Tibial artery (tissue), 4 donors: ENCODE results near the gene XPO4.

Source experiments
- DNase-seq, 2 donors: peaks; one replicate each; pipeline ENCODE4 v3.0.0-alpha.2; 2019
- H3K27ac ChIP-seq, 2 donors: fragments of 200-600 bp; sonication (generic) in 1 of 2; 1 replicate in 1 of 2; 2 replicates in 1 of 2; pipeline ENCODE4 v1.5.1; 2018 to 2019; ENCODE audit warnings: mild to moderate bottlenecking in 1 of 2
- H3K27me3 ChIP-seq, 2 donors: fragments of 200-600 bp; sonication (generic) in 1 of 2; one replicate each; pipeline versions ENCODE4 v1.5.1 to v1.6.0; 2016 to 2019
- H3K36me3 ChIP-seq, 3 donors: fragments of 200-600 bp; sonication (generic) in 2 of 3; one replicate each; pipeline ENCODE4 v1.5.1; 2016 to 2019; ENCODE audit warnings: mild to moderate bottlenecking in 2 of 3
- H3K4me1 ChIP-seq, 4 donors: fragments of 200-600 bp; sonication (generic) in 2 of 4; 1 replicate in 3 of 4; 2 replicates in 1 of 4; pipeline ENCODE4 v1.5.1; 2016 to 2019
- H3K4me3 ChIP-seq, 2 donors: fragments of 200-600 bp; sonication (generic) in 1 of 2; 1 replicate in 1 of 2; 2 replicates in 1 of 2; pipeline ENCODE4 v1.5.1; 2018 to 2019; ENCODE audit warnings: mild to moderate bottlenecking in 2 of 2
- H3K9me3 ChIP-seq, 3 donors: fragments of 200-600 bp; sonication (generic) in 1 of 3; one replicate each; pipeline ENCODE4 v1.5.1; 2016 to 2019
- intact Hi-C: fragments of 100-400 bp; cut with DNase I; formaldehyde crosslinking; loops from one replicate; pipeline ENCODE4 v1.15.0; 2023; ENCODE audit warnings: low total_unique reads
- TF ChIP-seq, protein P1 (sequence below), 2 experiments: fragments of 200-600 bp in 1 of 2; fragments of 450-650 bp in 1 of 2; IDR thresholded peaks; one replicate each; pipeline ENCODE4 v1.5.1; 2017 to 2019; ENCODE audit warnings: antibody characterized with exemption in 2 of 2, mild to moderate bottlenecking in 1 of 2, moderate library complexity in 1 of 2

XPO4 gene

DNA sequence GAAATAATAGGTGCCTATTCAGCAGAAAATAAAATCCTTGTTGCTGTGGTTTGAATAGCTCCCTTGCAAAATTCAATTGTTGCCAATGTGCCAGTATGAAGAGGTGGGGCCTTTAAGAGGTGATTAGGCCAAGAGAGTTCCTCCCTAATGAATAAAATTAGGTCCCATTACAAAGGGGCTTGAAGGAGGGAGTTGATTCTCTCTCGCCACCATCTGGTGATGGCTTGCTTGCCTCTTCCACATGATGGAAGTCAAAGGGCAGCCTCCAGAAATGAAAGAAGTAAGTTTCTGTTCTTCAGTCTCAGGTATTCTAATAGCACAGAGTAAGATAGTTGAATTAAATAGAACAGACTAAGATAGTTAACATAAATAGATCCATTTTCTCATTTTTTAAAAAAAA, 125.8 kb downstream of the XPO4 start:
- peaks cover 0 to 7% (median 6%) of the 10 kb centered on the region in 3 donors for H3K36me3 ChIP-seq
- DNase-seq, result no peak
- H3K4me3 ChIP-seq, result no peak overlapping the region
- H3K4me1 ChIP-seq, result peaks cover 0 to 11% (median 9%) of the 10 kb centered on the region in 4 donors
- no peak overlapping the region for H3K27ac ChIP-seq
- no peaks in the 10 kb centered on the region for H3K27me3 ChIP-seq
- intact Hi-C loops, result no loop called here
- no peaks in the 10 kb centered on the region for H3K9me3 ChIP-seq
- TF ChIP-seq, protein P1, sequence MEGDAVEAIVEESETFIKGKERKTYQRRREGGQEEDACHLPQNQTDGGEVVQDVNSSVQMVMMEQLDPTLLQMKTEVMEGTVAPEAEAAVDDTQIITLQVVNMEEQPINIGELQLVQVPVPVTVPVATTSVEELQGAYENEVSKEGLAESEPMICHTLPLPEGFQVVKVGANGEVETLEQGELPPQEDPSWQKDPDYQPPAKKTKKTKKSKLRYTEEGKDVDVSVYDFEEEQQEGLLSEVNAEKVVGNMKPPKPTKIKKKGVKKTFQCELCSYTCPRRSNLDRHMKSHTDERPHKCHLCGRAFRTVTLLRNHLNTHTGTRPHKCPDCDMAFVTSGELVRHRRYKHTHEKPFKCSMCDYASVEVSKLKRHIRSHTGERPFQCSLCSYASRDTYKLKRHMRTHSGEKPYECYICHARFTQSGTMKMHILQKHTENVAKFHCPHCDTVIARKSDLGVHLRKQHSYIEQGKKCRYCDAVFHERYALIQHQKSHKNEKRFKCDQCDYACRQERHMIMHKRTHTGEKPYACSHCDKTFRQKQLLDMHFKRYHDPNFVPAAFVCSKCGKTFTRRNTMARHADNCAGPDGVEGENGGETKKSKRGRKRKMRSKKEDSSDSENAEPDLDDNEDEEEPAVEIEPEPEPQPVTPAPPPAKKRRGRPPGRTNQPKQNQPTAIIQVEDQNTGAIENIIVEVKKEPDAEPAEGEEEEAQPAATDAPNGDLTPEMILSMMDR (IDR thresholded peaks at IDR 0.05), result no peak

DNA sequence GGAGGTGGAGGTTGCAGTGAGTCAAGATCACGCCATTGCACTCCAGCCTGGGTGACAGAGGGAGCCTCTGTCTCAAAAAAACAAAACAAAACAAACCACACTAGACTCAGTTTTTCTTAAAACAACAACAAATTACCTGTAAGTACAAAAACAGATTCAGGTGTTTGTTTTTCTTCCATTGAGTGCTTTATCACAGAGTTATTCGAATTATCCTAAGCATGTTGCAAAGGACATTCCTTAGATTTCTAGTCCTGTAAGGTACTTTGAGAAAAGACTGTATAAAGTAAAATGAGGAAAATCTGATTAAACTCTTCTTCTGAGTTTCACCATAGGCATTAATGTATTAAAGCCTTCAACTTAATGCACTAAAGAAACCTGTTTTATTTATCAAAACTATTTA, 126.6 kb downstream of the XPO4 start:
- intact Hi-C loops, result no loop called here
- Histone ChIP-seq H3K4me3 (no peak overlapping the region), H3K36me3 (peaks cover 0 to 1% (median 0%) of the 10 kb centered on the region in 3 donors), H3K4me1 (peaks cover 0 to 11% (median 9%) of the 10 kb centered on the region in 4 donors), H3K27ac (no peak overlapping the region), H3K9me3 (no peaks in the 10 kb centered on the region), H3K27me3 (no peaks in the 10 kb centered on the region)
- DNase-seq, result no peak
- TF ChIP-seq, protein P1 (IDR thresholded peaks at IDR 0.05), result no peak

DNA sequence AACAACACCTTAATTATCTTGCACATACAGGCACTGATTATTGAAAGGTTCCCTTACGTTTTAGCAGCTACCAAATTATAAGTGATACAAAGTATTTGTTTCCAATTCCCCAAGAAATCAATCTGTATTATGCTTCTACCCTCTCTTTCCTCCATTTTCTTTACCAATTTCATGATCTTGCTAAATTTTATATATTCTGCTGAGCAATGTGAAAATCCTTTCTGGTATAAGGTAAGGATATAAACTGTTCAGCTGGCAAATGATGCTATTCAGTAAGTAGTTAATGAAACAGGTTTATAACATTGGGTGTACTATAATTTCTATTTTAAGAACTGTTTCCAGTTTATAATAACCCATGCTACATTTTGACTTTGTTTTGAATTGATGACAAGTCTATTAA, 127.8 kb downstream of the XPO4 start:
- H3K9me3 ChIP-seq, result peaks cover 0 to 6% (median 0%) of the 10 kb centered on the region in 3 donors
- TF ChIP-seq, protein P1 (IDR thresholded peaks at IDR 0.05), result no peak
- H3K27me3 ChIP-seq, result no peaks in the 10 kb centered on the region
- peaks cover 0 to 11% (median 9%) of the 10 kb centered on the region in 4 donors for H3K4me1 ChIP-seq
- intact Hi-C loops, result loop anchor here (5.0 kb wide), 1 partner anchor 67 kb away; no protein-coding TSS in a partner anchor
- H3K36me3 ChIP-seq, result peaks cover 0 to 8% (median 6%) of the 10 kb centered on the region in 3 donors
- H3K4me3 ChIP-seq, result no peak overlapping the region
- no peak overlapping the region for H3K27ac ChIP-seq
- no peak for DNase-seq

DNA sequence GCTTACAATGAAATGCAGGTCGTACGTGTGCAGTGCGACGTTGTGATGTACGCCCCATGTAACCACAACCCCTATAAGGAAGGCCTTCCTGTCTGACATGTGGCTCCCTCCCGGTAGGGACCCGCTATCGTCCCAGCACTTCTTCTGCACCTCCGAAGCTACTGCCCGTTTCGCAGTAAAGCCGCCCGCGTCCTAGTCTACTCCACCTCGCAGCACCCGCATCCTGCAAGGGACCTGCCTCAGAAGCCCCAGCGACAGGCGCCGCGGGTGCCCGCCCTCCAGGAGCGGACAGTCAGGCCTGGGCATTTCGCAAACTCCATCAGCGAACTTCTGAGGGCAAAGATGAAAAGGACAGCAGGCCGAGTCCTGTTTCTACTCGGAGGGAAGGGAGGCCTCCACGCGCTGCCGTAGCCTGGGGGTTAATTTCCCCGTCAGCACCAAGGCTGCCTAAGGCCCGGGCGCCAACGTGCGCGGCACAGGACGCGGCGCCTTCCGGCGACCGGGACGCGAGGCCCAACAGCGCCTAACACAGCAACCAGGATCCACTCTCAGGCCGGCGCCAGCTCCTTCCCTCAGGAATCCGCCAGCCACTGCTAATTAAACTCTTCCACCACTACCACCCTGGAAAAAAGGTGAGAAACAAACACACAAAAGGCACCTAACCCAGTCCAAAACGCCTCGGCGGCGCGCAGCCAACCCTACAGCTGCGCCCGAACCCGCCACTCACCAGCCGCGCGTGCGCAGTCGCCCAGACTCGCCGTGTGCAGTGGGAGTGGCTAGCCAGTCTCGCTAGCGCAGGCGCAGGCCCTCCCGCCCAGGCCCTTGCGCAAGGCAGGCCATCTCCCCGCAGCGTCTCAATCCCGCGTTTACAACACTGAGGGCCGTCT, 129.1 kb downstream of the XPO4 start, which contains the start of gene EEF1AKMT1:
EEF1AKMT1 (minus strand) TSS at position 768 of the 887 bp plus-strand sequence. CDS start 16,363 bp downstream, outside the sequence.
- Histone ChIP-seq H3K27me3 (no peaks in the 10 kb centered on the region), H3K36me3 (peaks cover 4 to 8% (median 6%) of the 10 kb centered on the region in 3 donors), H3K4me1 (peaks cover 0 to 11% (median 9%) of the 10 kb centered on the region in 4 donors), H3K4me3 (peak within 1 kb of the TSS; percentile 61 to 70), H3K9me3 (peaks cover 0 to 15% (median 0%) of the 10 kb centered on the region in 3 donors), H3K27ac (peak within 1 kb of the TSS; percentile 86 to 92)
- intact Hi-C loops, result loop anchor here (5.0 kb wide), 1 partner anchor 66 kb away; no protein-coding TSS in a partner anchor
- TF ChIP-seq, protein P1 (IDR thresholded peaks at IDR 0.05), result no peak
- DNase-seq, result peak; percentile 89 to 96

DNA sequence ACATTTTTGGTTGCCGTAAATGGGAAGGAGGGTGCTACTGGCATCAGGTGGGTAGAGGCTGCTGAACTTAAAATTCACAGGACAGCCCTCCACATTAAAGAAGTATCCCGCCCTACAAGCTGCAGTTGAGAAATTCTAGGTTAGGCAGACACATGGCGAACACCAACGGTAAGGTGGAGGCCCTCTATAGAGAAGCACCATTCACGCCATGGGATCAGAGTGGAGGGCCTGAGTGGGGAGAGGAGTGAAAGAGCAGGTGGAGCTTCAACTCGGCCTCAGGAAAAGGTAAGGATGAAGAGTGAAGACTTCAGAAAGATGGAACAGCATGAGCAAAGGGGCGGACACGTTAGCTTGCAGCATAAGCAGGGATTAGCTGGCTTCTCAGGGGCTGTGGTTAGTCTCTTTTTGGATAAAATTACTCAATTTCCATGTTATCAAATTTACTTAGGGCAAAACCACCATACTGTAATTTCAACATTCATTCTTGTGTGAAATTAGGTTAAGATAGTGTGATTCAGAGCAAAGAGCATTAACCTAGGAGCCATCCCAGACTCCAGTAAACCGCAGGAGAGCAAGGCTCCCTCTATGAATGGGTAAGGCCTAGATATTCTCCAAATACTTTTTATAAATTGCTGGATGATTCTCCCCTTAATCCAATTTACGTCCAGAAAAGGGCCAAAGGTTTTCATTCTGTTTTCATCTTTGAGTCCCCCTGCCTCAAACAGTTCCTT, 130.0 kb downstream of the XPO4 start:
- Histone ChIP-seq H3K4me3 (peak overlapping the region; percentile 61 to 70), H3K4me1 (peaks cover 0 to 11% (median 9%) of the 10 kb centered on the region in 4 donors), H3K36me3 (peaks cover 4 to 8% (median 6%) of the 10 kb centered on the region in 3 donors), H3K27ac (peak overlapping the region; percentile 86 to 92), H3K9me3 (peaks cover 0 to 15% (median under 1%) of the 10 kb centered on the region in 3 donors), H3K27me3 (no peaks in the 10 kb centered on the region)
- intact Hi-C loops, result loop anchor here (5.0 kb wide), 1 partner anchor 65 kb away; no protein-coding TSS in a partner anchor
- no peak for DNase-seq
- TF ChIP-seq, protein P1 (IDR thresholded peaks at IDR 0.05), result no peak
